GM19035 (cell line): ENCODE data around the gene MRAS.
A peak's percentile ranks its signal among the peaks of the same experiment; 100 is the strongest.
"Not testable (repeated sequence)": the region's sequence is repeated elsewhere in the genome, so short reads cannot be mapped to it uniquely, and the experiment has no call there.

ENCODE experiments used
- ATAC-seq: cut with Tn5 transposase; IDR thresholded peaks from one replicate; pipeline ENCODE4 v1.9.1; 2021; ENCODE audit not compliant: unreplicated experiment

The MRAS gene

GRCh38 chr3:138412821-138413551, 64.6 kb downstream of the MRAS start:
- ATAC-seq: no peak

GRCh38 chr3:138416236-138416635, 67.9 kb downstream of the MRAS start:
- not testable (repeated sequence) for ATAC-seq

- peak; percentile 79 for ATAC-seq
Observed at GRCh38 chr3:138417559-138417982, 69.2 kb downstream of the MRAS start.

- ATAC-seq: no peak
Observed at GRCh38 chr3:138418601-138419206, 70.3 kb downstream of the MRAS start.

GRCh38 chr3:138423316-138423715, 74.9 kb downstream of the MRAS start:
- no peak for ATAC-seq

GRCh38 chr3:138424323-138424722, 75.9 kb downstream of the MRAS start:
- ATAC-seq: no peak

- ATAC-seq: no peak
Observed at GRCh38 chr3:138426211-138426610, 77.8 kb downstream of the MRAS start.

- ATAC-seq: not testable (repeated sequence)
Observed at GRCh38 chr3:138426754-138427153, 78.4 kb downstream of the MRAS start.

GRCh38 chr3:138429665-138430064, 81.3 kb downstream of the MRAS start:
- ATAC-seq: no peak

- no peak for ATAC-seq
Observed at GRCh38 chr3:138432576-138433240, 84.3 kb downstream of the MRAS start.

GRCh38 chr3:138433892-138434275, 85.5 kb downstream of the MRAS start:
- ATAC-seq: no peak

- peak; percentile 55 for ATAC-seq
Observed at GRCh38 chr3:138434276-138434874, 86.0 kb downstream of the MRAS start, which contains the start of gene ESYT3. Gene ESYT3 (plus strand): TSS chr3:138434616. CDS start chr3:138434799, 183 bp downstream.

- no peak for ATAC-seq
Observed at GRCh38 chr3:138434875-138435772, 86.7 kb downstream of the MRAS start.

GRCh38 chr3:138435840-138436239, 87.5 kb downstream of the MRAS start:
- ATAC-seq: no peak

- no peak for ATAC-seq
Observed at GRCh38 chr3:138437281-138437680, 88.9 kb downstream of the MRAS start.

- no peak for ATAC-seq
Observed at GRCh38 chr3:138438896-138439295, 90.5 kb downstream of the MRAS start.

GRCh38 chr3:138439646-138440045, 91.3 kb downstream of the MRAS start:
- no peak for ATAC-seq

- ATAC-seq: no peak
Observed at GRCh38 chr3:138440121-138440521, 91.7 kb downstream of the MRAS start.

- no peak for ATAC-seq
Observed at GRCh38 chr3:138440596-138440995, 92.2 kb downstream of the MRAS start.

GRCh38 chr3:138441256-138441655, 92.9 kb downstream of the MRAS start:
- no peak for ATAC-seq

- no peak for ATAC-seq
Observed at GRCh38 chr3:138441742-138442141, 93.4 kb downstream of the MRAS start.
